ENCODE data around the gene FBXO40. TPM values are rescaled to one million over a fixed set of nuclear protein-coding genes. Genes with fewer than 3 reads are reported as not detected.

Gene FBXO40
- total RNA-seq, 4 donors from 2014 or later: 7.2 to 40.8 (median 28.7) TPM

GRCh38 chr3:121642601-121643314 lies 49.6 kb downstream of the FBXO40 start:
- Histone ChIP-seq H3K4me3 (no peak overlapping the region), H3K36me3 (no peaks in the 10 kb centered on the region), H3K27ac (no peak overlapping the region), H3K27me3 (no peaks in the 10 kb centered on the region), H3K9me3 (no peaks in the 10 kb centered on the region), H3K4me1 (peaks cover under 1 to 3% of the 10 kb centered on the region in 2 donors)
- DNase-seq (no peak), ATAC-seq (no peak)
- intact Hi-C loops (cut with DNase I; ENCODE audit: low total_unique reads): no loop called here
- in situ Hi-C loops (cut with MboI; ENCODE audit: low sequenced_read_pairs in 4 of 4): no loop called here
- no peak for TF ChIP-seq CTCF (IDR thresholded peaks at IDR 0.05 in 4 of 5, conservative IDR thresholded peaks at IDR 0.05 in 1 of 5)
- TF ChIP-seq POLR2A (IDR thresholded peaks at IDR 0.05): no peak

- Histone ChIP-seq H3K4me3 (no peak overlapping the region), H3K27me3 (no peaks in the 10 kb centered on the region), H3K9me3 (no peaks in the 10 kb centered on the region), H3K4me1 (peaks cover 15 to 17% of the 10 kb centered on the region in 2 donors), H3K27ac (no peak overlapping the region), H3K36me3 (no peaks in the 10 kb centered on the region)
- in situ Hi-C loops (cut with MboI; ENCODE audit: low sequenced_read_pairs in 4 of 4): no loop called here
- no peak for ATAC-seq
- TF ChIP-seq CTCF (IDR thresholded peaks at IDR 0.05 in 4 of 5, conservative IDR thresholded peaks at IDR 0.05 in 1 of 5): no peak
- TF ChIP-seq POLR2A (IDR thresholded peaks at IDR 0.05): no peak
- intact Hi-C loops (cut with DNase I; ENCODE audit: low total_unique reads): no loop called here
- no peak for DNase-seq
Observed at GRCh38 chr3:121645054-121645453, 51.9 kb downstream of the FBXO40 start.

GRCh38 chr3:121648219-121648958 lies 55.2 kb downstream of the FBXO40 start:
- peaks cover 17 to 21% of the 10 kb centered on the region in 2 donors for H3K4me1 ChIP-seq
- TF ChIP-seq POLR2A (IDR thresholded peaks at IDR 0.05) (no peak), CTCF (IDR thresholded peaks at IDR 0.05 in 4 of 5, conservative IDR thresholded peaks at IDR 0.05 in 1 of 5) (peak in 2 of 5 experiments; percentile 13 to 19)
- H3K27ac ChIP-seq: peak overlapping the region; percentile 83 to 87 (median 84)
- H3K27me3 ChIP-seq: no peaks in the 10 kb centered on the region
- in situ Hi-C loops (cut with MboI; ENCODE audit: low sequenced_read_pairs in 4 of 4): no loop called here
- no peaks in the 10 kb centered on the region for H3K9me3 ChIP-seq
- intact Hi-C loops (cut with DNase I; ENCODE audit: low total_unique reads): loop anchor here (1.0 to 2.0 kb wide), 2 partner anchors 56 to 102 kb away; partner anchors contain the start of gene FBXO40
- DNase-seq: peak; percentile 66 to 74
- no peaks in the 10 kb centered on the region for H3K36me3 ChIP-seq
- peak overlapping the region in 2 of 4 donors; percentile 16 to 21 for H3K4me3 ChIP-seq
- peak; percentile 99 for ATAC-seq

- TF ChIP-seq POLR2A (IDR thresholded peaks at IDR 0.05) (no peak), CTCF (IDR thresholded peaks at IDR 0.05 in 4 of 5, conservative IDR thresholded peaks at IDR 0.05 in 1 of 5) (no peak)
- peaks cover 17 to 21% of the 10 kb centered on the region in 2 donors for H3K4me1 ChIP-seq
- H3K36me3 ChIP-seq: no peaks in the 10 kb centered on the region
- in situ Hi-C loops (cut with MboI; ENCODE audit: low sequenced_read_pairs in 4 of 4): no loop called here
- ATAC-seq (no peak), DNase-seq (no peak)
- intact Hi-C loops (cut with DNase I; ENCODE audit: low total_unique reads): loop anchor here (2.0 kb wide), 1 partner anchor 57 kb away; the partner anchor contains the start of gene FBXO40
- H3K4me3 ChIP-seq: no peak overlapping the region
- no peaks in the 10 kb centered on the region for H3K27me3 ChIP-seq
- peak overlapping the region; percentile 83 to 87 (median 84) for H3K27ac ChIP-seq
- H3K9me3 ChIP-seq: no peaks in the 10 kb centered on the region
Observed at GRCh38 chr3:121649645-121650044, 56.5 kb downstream of the FBXO40 start.
